Spleen (tissue), 11 donors: ENCODE results near the gene HOXC13. TPM values are rescaled to one million over a fixed set of nuclear protein-coding genes. Genes with fewer than 3 reads are reported as not detected.

Experiments
- DNase-seq: peaks from one replicate; pipeline ENCODE4 v3.0.0-alpha.2; 2020
- H3K27ac ChIP-seq, 8 donors: fragments of 200-600 bp; sonication (generic) in 7 of 8; 1 replicate in 4 of 8; 2 replicates in 4 of 8; pipeline versions ENCODE4 v1.5.0 to v1.8.0; 2016 to 2021; ENCODE audit warnings: inconsistent platforms in 4 of 8, mild to moderate bottlenecking in 4 of 8, moderate library complexity in 1 of 8
- H3K27me3 ChIP-seq, 7 donors: fragments of 200-600 bp; sonication (generic) in 6 of 7; replicated peaks in 1 of 7; 1 replicate in 4 of 7; 2 replicates in 3 of 7; pipeline versions ENCODE4 v1.5.0 to v1.8.0; 2016 to 2021; ENCODE audit warnings: inconsistent platforms in 3 of 7, mild to moderate bottlenecking in 1 of 7
- H3K36me3 ChIP-seq, 6 donors: fragments of 200-600 bp; sonication (generic) in 5 of 6; 1 replicate in 4 of 6; 2 replicates in 2 of 6; pipeline versions ENCODE4 v1.5.0 to v1.8.0; 2016 to 2021; ENCODE audit warnings: inconsistent platforms in 2 of 6
- H3K4me1 ChIP-seq, 6 donors: fragments of 200-600 bp; sonication (generic) in 5 of 6; 1 replicate in 3 of 6; 2 replicates in 3 of 6; pipeline versions ENCODE4 v1.5.0 to v1.8.0; 2016 to 2021; ENCODE audit warnings: inconsistent platforms in 3 of 6
- H3K4me3 ChIP-seq, 8 donors: fragments of 200-600 bp; sonication (generic) in 7 of 8; 1 replicate in 4 of 8; 2 replicates in 4 of 8; pipeline versions ENCODE4 v1.5.0 to v1.8.0; 2016 to 2021; ENCODE audit warnings: inconsistent platforms in 4 of 8, mild to moderate bottlenecking in 4 of 8, moderate library complexity in 2 of 8
- H3K9me3 ChIP-seq, 8 donors: fragments of 200-600 bp; sonication (generic) in 7 of 8; 1 replicate in 4 of 8; 2 replicates in 4 of 8; pipeline versions ENCODE4 v1.5.0 to v1.8.0; 2016 to 2021; ENCODE audit warnings: inconsistent platforms in 4 of 8
- CTCF ChIP-seq, 11 experiments: fragments of 200-600 bp in 7 of 11; fragments of 450-650 bp in 4 of 11; sonication (generic) in 4 of 11; IDR thresholded peaks in 8 of 11; conservative IDR thresholded peaks in 3 of 11; 1 replicate in 7 of 11; 2 replicates in 4 of 11; pipeline versions ENCODE4 v1.4.0 to v1.8.0; 2016 to 2021; ENCODE audit warnings: antibody characterized with exemption in 11 of 11, inconsistent platforms in 4 of 11, mild to moderate bottlenecking in 1 of 11
- POLR2A ChIP-seq, 3 donors: fragments of 450-650 bp; IDR thresholded peaks; one replicate each; pipeline ENCODE4 v1.5.1; 2017; ENCODE audit warnings: antibody characterized with exemption in 3 of 3, mild to moderate bottlenecking in 1 of 3
- POLR2AphosphoS5 ChIP-seq, 3 donors: sonication (generic); formaldehyde crosslinking; IDR thresholded peaks; one replicate each; pipeline ENCODE4 v1.5.1; 2017; ENCODE audit warnings: antibody characterized with exemption in 3 of 3
- WGBS, 5 donors: extraction: QIAGEN DNeasy Blood & Tissue Kit in 3 of 5; methylation state at CpG; one replicate each; pipeline versions ENCODE4 v1.1.5 to v1.1.7; 2013 to 2018; 5-methylcytosine and 5-hydroxymethylcytosine counted together
- intact Hi-C: fragments of 100-400 bp; cut with DNase I; formaldehyde crosslinking; loops from one replicate; pipeline ENCODE4 v1.15.0; 2023; ENCODE audit warnings: low total_unique reads
- polyA plus RNA-seq, 3 donors: library from polyadenylated mRNA; stranded (reverse); fragments of 200-250 nt; gene quantifications; one replicate each; pipeline ENCODE4 v1.2.1, GENCODE V29; 2013
- total RNA-seq, 7 donors: library from RNA; depleted of rRNA in 3 of 7; stranded (reverse); fragments of >200 nt in 3 of 7; fragmentation: NEBNext Ultra II Directional in 4 of 7; extraction: Animal tissue kit (Norgen Biotek cat#: 25700) in 4 of 7; gene quantifications; one replicate each; pipeline versions ENCODE4 v1.1.0 to v1.2.1, GENCODE V29; 2016 to 2021
- donor health status: healthy with polysubstance abuse.
- donor health status: DM: no; HTN: no; CAD: no; lungs with moderate emphysema.
- donor health status: DM: no; HTN: no; CAD: no.
- donor health status: Bipolar disorder and iron deficiency.
- donor health status: healthy.
- donor health status: DM: no; HTN: no; CAD: no.
- donor health status: DM: yes; HTN: yes; CAD: no.

HOXC13 gene
- total and polyA plus RNA-seq, 10 donors, result not detected

GRCh38 chr12:53899230-53899629, 39.4 kb upstream of the HOXC13 start:
- no peak for DNase-seq
- Histone ChIP-seq H3K4me3 (no peak overlapping the region), H3K9me3 (no peaks in the 10 kb centered on the region), H3K27ac (no peak overlapping the region), H3K27me3 (peaks cover 0 to 83% (median 22%) of the 10 kb centered on the region in 7 donors), H3K4me1 (no peaks in the 10 kb centered on the region), H3K36me3 (no peaks in the 10 kb centered on the region)
- intact Hi-C loops, result no loop called here
- TF ChIP-seq POLR2A (IDR thresholded peaks at IDR 0.05) (no peak), POLR2AphosphoS5 (IDR thresholded peaks at IDR 0.05) (no peak), CTCF (IDR thresholded peaks at IDR 0.05 in 8 of 11, conservative IDR thresholded peaks at IDR 0.05 in 3 of 11) (no peak)
- WGBS, 5 donors, result 33 to 73% (median 50%) methylated on average over 1 of the region's 1 CpG

GRCh38 chr12:53907103-53907502, 31.5 kb upstream of the HOXC13 start:
- TF ChIP-seq POLR2AphosphoS5 (IDR thresholded peaks at IDR 0.05) (no peak), POLR2A (IDR thresholded peaks at IDR 0.05) (no peak), CTCF (IDR thresholded peaks at IDR 0.05 in 8 of 11, conservative IDR thresholded peaks at IDR 0.05 in 3 of 11) (no peak)
- H3K9me3 ChIP-seq, result no peaks in the 10 kb centered on the region
- no peak overlapping the region for H3K27ac ChIP-seq
- no peaks in the 10 kb centered on the region for H3K4me1 ChIP-seq
- intact Hi-C loops, result no loop called here
- no peak for DNase-seq
- peaks cover 0 to 83% (median 17%) of the 10 kb centered on the region in 7 donors for H3K27me3 ChIP-seq
- no peaks in the 10 kb centered on the region for H3K36me3 ChIP-seq
- 64 to 79% (median 75%) methylated on average over 3 of the region's 3 CpGs for WGBS, 5 donors
- H3K4me3 ChIP-seq, result no peak overlapping the region

- no peaks in the 10 kb centered on the region for H3K4me1 ChIP-seq
- DNase-seq, result no peak
- no peaks in the 10 kb centered on the region for H3K36me3 ChIP-seq
- no peak for TF ChIP-seq POLR2A (IDR thresholded peaks at IDR 0.05)
- no peak for TF ChIP-seq POLR2AphosphoS5 (IDR thresholded peaks at IDR 0.05)
- no peak for TF ChIP-seq CTCF (IDR thresholded peaks at IDR 0.05 in 8 of 11, conservative IDR thresholded peaks at IDR 0.05 in 3 of 11)
- WGBS, 5 donors, result 79 to 85% (median 83%) methylated on average over 5 of the region's 5 CpGs
- H3K27me3 ChIP-seq, result peaks cover 0 to 96% (median 49%) of the 10 kb centered on the region in 7 donors
- no peaks in the 10 kb centered on the region for H3K9me3 ChIP-seq
- intact Hi-C loops, result no loop called here
- H3K27ac ChIP-seq, result no peak overlapping the region
- no peak overlapping the region for H3K4me3 ChIP-seq
Measured at GRCh38 chr12:53916788-53917655, 21.6 kb upstream of the HOXC13 start.
